GM12878 (cell line): Measurements from ENCODE around the gene CYB5B. TPM values are rescaled to one million over a fixed set of nuclear protein-coding genes. Genes with fewer than 3 reads are reported as not detected.

Experiments used
- ATAC-seq: fragments of 200-7000 bp; cut with Tn5 transposase; 3 replicates; pipeline ENCODE4 v1.9.1; 2020; ENCODE audit warnings: mild to moderate bottlenecking, moderate library complexity
- BruUV-seq: library from RNA; stranded (reverse); fragments of 400-500 nt; replicated peaks from 2 replicates; lab custom pipeline; 2021; lab: Mats Ljungman, UMichigan
- CTCF ChIA-PET: fragments of 300-600 bp; sonication (Branson Sonifier 250); formaldehyde crosslinking; extraction: SDS; loops from one replicate; lab custom pipeline; 2021; ENCODE audit warnings: inconsistent platforms; lab: Yijun Ruan, JAX
- POLR2A ChIA-PET: fragments of 350-600 bp; formaldehyde crosslinking; extraction: SDS; loops from one replicate; lab custom pipeline; 2021; ENCODE audit warnings: inconsistent platforms; lab: Charles Lee
- RAD21 ChIA-PET: fragments of 300-600 bp; sonication (Branson Sonifier 250); formaldehyde crosslinking; loops from one replicate; lab custom pipeline; 2023; ENCODE audit warnings: antibody characterized with exemption; ENCODE audit not compliant: unreplicated experiment; lab: Charles Lee
- SMC1A ChIA-PET: fragments of 300-600 bp; sonication (Branson Sonifier 250); formaldehyde crosslinking; loops from one replicate; lab custom pipeline; 2023; ENCODE audit not compliant: unreplicated experiment, uncharacterized antibody; lab: Charles Lee
- DNase-seq: peaks from one replicate; pipeline ENCODE4 v3.0.0-alpha.2; 2011; ENCODE audit warnings: low read depth, low spot score
- FAIRE-seq: peaks from 3 replicates; lab custom pipeline; 2011; peaks lifted over from hg19 to GRCh38; lab: Jason Lieb, UNC
- H2AFZ ChIP-seq: 2 replicates; pipeline ENCODE4 v1.6.0; 2011; ENCODE audit warnings: low read depth, low read length, control low read depth; ENCODE audit not compliant: control insufficient read depth
- H3K27ac ChIP-seq: 2 replicates; pipeline ENCODE4 v1.5.1; 2011; ENCODE audit warnings: control low read depth; ENCODE audit not compliant: control insufficient read depth, insufficient read depth
- H3K27me3 ChIP-seq, 2 experiments: replicated peaks in 1 of 2; 2 replicates each; pipeline versions ENCODE4 v1.6.0 to v1.6.1; 2011; ENCODE audit warnings: low read length in 1 of 2; ENCODE audit not compliant: control insufficient read depth in 2 of 2, insufficient read depth in 2 of 2
- H3K36me3 ChIP-seq, 2 experiments: 2 replicates each; pipeline ENCODE4 v1.5.1; 2011; ENCODE audit warnings: low read length in 1 of 2; ENCODE audit not compliant: control insufficient read depth in 2 of 2, insufficient read depth in 2 of 2
- H3K4me1 ChIP-seq: 2 replicates; pipeline ENCODE4 v1.6.1; 2011; ENCODE audit warnings: mild to moderate bottlenecking, low read length, moderate library complexity, mixed read lengths; ENCODE audit not compliant: control insufficient read depth, insufficient read depth
- H3K4me2 ChIP-seq: 2 replicates; pipeline ENCODE4 v1.6.0; 2011; ENCODE audit warnings: control low read depth; ENCODE audit not compliant: control insufficient read depth, insufficient read depth
- H3K4me3 ChIP-seq: fragments of 200-600 bp; sonication (generic); 2 replicates; pipeline ENCODE4 v1.5.1; 2016
- H3K79me2 ChIP-seq: 2 replicates; pipeline ENCODE4 v1.6.0; 2011; ENCODE audit warnings: low read length; ENCODE audit not compliant: control insufficient read depth, insufficient read depth
- H3K9ac ChIP-seq: 2 replicates; pipeline ENCODE4 v1.8.0; 2011; ENCODE audit warnings: low read length, control low read depth, mixed read lengths; ENCODE audit not compliant: control insufficient read depth, insufficient read depth
- H3K9me3 ChIP-seq: replicated peaks from 3 replicates; pipeline ENCODE4 v1.5.1; 2011; ENCODE audit warnings: mild to moderate bottlenecking, low read length; ENCODE audit not compliant: control insufficient read depth, insufficient read depth
- H4K20me1 ChIP-seq: 2 replicates; pipeline ENCODE4 v1.6.0; 2011; ENCODE audit not compliant: control insufficient read depth, insufficient read depth
- CBX5 ChIP-seq: sonication (generic); IDR thresholded peaks from 2 replicates; pipeline ENCODE4 v1.6.1; 2016; ENCODE audit warnings: low read depth, moderate library complexity, mild to moderate bottlenecking, inconsistent platforms
- HDGF ChIP-seq: fragments of 450-650 bp; IDR thresholded peaks from 2 replicates; pipeline ENCODE4 v1.6.1; 2016; ENCODE audit warnings: antibody characterized with exemption
- KAT2A ChIP-seq: conservative IDR thresholded peaks from 2 replicates; pipeline ENCODE4 v1.6.1; 2011; ENCODE audit warnings: low read depth, low read length; ENCODE audit not compliant: control insufficient read depth
- NR2C2 ChIP-seq: IDR thresholded peaks from 2 replicates; pipeline ENCODE4 v1.6.1; 2011; ENCODE audit warnings: borderline replicate concordance, low read depth; ENCODE audit not compliant: control insufficient read depth, insufficient read length
- REST ChIP-seq: IDR thresholded peaks from 2 replicates; pipeline ENCODE4 v1.6.1; 2012; ENCODE audit warnings: mild to moderate bottlenecking, low read depth, low read length
- SMARCA5 ChIP-seq: fragments of 450-650 bp; IDR thresholded peaks from 2 replicates; pipeline ENCODE4 v1.6.1; 2017; ENCODE audit warnings: mild to moderate bottlenecking
- SP1 ChIP-seq: IDR thresholded peaks from one replicate; pipeline ENCODE4 v1.6.1; 2011; ENCODE audit warnings: low read depth, low read length
- SPI1 ChIP-seq: IDR thresholded peaks from 2 replicates; pipeline ENCODE4 v1.6.1; 2011; ENCODE audit warnings: low read depth, mild to moderate bottlenecking, low read length, moderate library complexity, borderline replicate concordance; ENCODE audit not compliant: insufficient read depth
- SREBF2 ChIP-seq: IDR thresholded peaks from 2 replicates; pipeline ENCODE4 v1.6.1; 2012; ENCODE audit warnings: mild to moderate bottlenecking, low read length
- TBL1XR1 ChIP-seq: IDR thresholded peaks from 2 replicates; pipeline ENCODE4 v1.6.1; 2012; ENCODE audit warnings: low read depth, low read length, improper control_type of control experiment
- TCF3 ChIP-seq: IDR thresholded peaks from 2 replicates; pipeline ENCODE4 v1.6.1; 2012; ENCODE audit warnings: low read depth, mild to moderate bottlenecking, low read length, borderline replicate concordance; ENCODE audit not compliant: insufficient read depth
- WRNIP1 ChIP-seq: IDR thresholded peaks from 2 replicates; pipeline ENCODE4 v1.6.1; 2011; ENCODE audit warnings: low read depth, low read length, improper control_type of control experiment, borderline replicate concordance
- ZNF274 ChIP-seq: IDR thresholded peaks from one replicate; pipeline ENCODE4 v1.8.0; 2011; ENCODE audit not compliant: insufficient read length, insufficient read depth
- ZNF622 ChIP-seq: fragments of 450-650 bp; IDR thresholded peaks from 2 replicates; pipeline ENCODE4 v1.6.1; 2017; ENCODE audit warnings: mild to moderate bottlenecking, inconsistent platforms
- ZNF687 ChIP-seq: fragments of 450-650 bp; IDR thresholded peaks from 2 replicates; pipeline ENCODE4 v1.6.1; 2017; ENCODE audit warnings: mild to moderate bottlenecking, moderate library complexity
- WGBS: methylation state at CpG from one replicate; pipeline ENCODE4 v1.1.6; 2016; ENCODE audit warnings: low lambda C conversion rate; ENCODE audit not compliant: insufficient replicate concordance, insufficient coverage; ENCODE audit errors: missing lambda C conversion rate; 5-methylcytosine and 5-hydroxymethylcytosine counted together
- in situ Hi-C: fragments of 300-500 bp; cut with MboI; formaldehyde crosslinking; loops from 9 replicates; pipeline ENCODE4 v1.14.3; 2018; ENCODE audit warnings: mixed read lengths
- intact Hi-C: fragments of 100-400 bp; cut with micrococcal nuclease; formaldehyde crosslinking; loops from one replicate; pipeline ENCODE4 v1.14.2; 2022; ENCODE audit not compliant: unreplicated experiment
- polyA plus RNA-seq, 11 experiments: library from polyadenylated mRNA; depleted of rRNA in 4 of 11; unstranded in 6 of 11; stranded (reverse) in 5 of 11; fragments of >200 nt; fragmentation: Nextera tagmentation in 4 of 11; fragmentation: Illumina TruSeq in 1 of 11; extraction: Ambion mirVana in 4 of 11; extraction: Trizol in 1 of 11; gene quantifications; 1 replicate in 1 of 11; 2 replicates in 10 of 11; pipeline versions ENCODE4 v1.2.1 to v1.2.3, GENCODE V29; 2011 to 2016; ENCODE audit warnings: inconsistent platforms in 2 of 11, missing spikeins in 2 of 11, low read depth in 1 of 11
- total RNA-seq, 4 experiments: library from RNA; depleted of rRNA in 3 of 4; stranded (reverse); fragments of >200 nt in 3 of 4; fragmentation: Illumina TruSeq in 1 of 4; extraction: Trizol in 1 of 4; gene quantifications; 2 replicates each; pipeline versions ENCODE4 v1.2.1 to v1.2.3, GENCODE V29; 2013 to 2021

Gene CYB5B
- total and polyA plus RNA-seq, 10 of the 15 experiments (the other 5 are each of a cell fraction or from before 2014, with no cell fraction given) = 145 to 305 (median 179) TPM

- 78% methylated on average over 6 of the region's 6 CpGs for WGBS
- POLR2A ChIA-PET = no interaction called here
- TF ChIP-seq SPI1 (no peak), SREBF2 (no peak), KAT2A (no peak), REST (no peak), SP1 (no peak), ZNF274 (no peak), TCF3 (no peak), ZNF687 (no peak), TBL1XR1 (no peak), SMARCA5 (no peak), CBX5 (no peak), HDGF (no peak), WRNIP1 (no peak), NR2C2 (no peak), ZNF622 (no peak)
These were observed 61.4 kb downstream of the CYB5B start for GRCh38 chr16:69485816-69486215.

More at GRCh38 chr16:69485816-69486215, 61.4 kb downstream of the CYB5B start:
- no peak overlapping the region for H3K4me3 ChIP-seq
- DNase-seq (no peak), ATAC-seq (no peak), FAIRE-seq (no peak)
- H3K27me3 ChIP-seq = no peaks in the 10 kb centered on the region
- no peaks in the 10 kb centered on the region for H3K4me1 ChIP-seq
- ChIA-PET CTCF (interaction anchor here (0.7 to 1.6 kb wide), 2 partner anchors 9 to 498 kb away, joined by 3 to 6 read pairs; no protein-coding TSS in a partner anchor), RAD21 (interaction anchor here (2.0 kb wide), 1 partner anchor 90 kb away, joined by 5 read pairs; no protein-coding TSS in a partner anchor), SMC1A (interaction anchor here (1.1 kb wide), 1 partner anchor 36 kb away, joined by 3 read pairs; no protein-coding TSS in a partner anchor)
- no peaks in the 10 kb centered on the region for H4K20me1 ChIP-seq
- H3K79me2 ChIP-seq = no peaks in the 10 kb centered on the region
- no peaks in the 10 kb centered on the region for H3K9me3 ChIP-seq
- in situ Hi-C loops = no loop called here
- intact Hi-C loops = no loop called here
- no peak overlapping the region for H3K9ac ChIP-seq
- BruUV-seq = no TSS peak
- H3K27ac ChIP-seq = no peak overlapping the region
- H2AFZ ChIP-seq = no peak overlapping the region
- H3K4me2 ChIP-seq = no peak overlapping the region
- no peaks in the 10 kb centered on the region for H3K36me3 ChIP-seq
